ENCODE data around the gene LIAS.

- TF ChIP-seq CTCF (IDR thresholded peaks at IDR 0.05) = no peak
- TF ChIP-seq POLR2A (IDR thresholded peaks at IDR 0.05) = no peak
- TF ChIP-seq POLR2AphosphoS5 (IDR thresholded peaks at IDR 0.05) = no peak
- no peak for TF ChIP-seq EP300 (IDR thresholded peaks at IDR 0.05; ENCODE audit: low read depth)
Measured at GRCh38 chr4:39429476-39430334, 29.2 kb upstream of the LIAS start.

All from transverse colon (tissue), 4 donors.